SK-N-SH treated with all-trans-retinoic acid at 6 μM for 48 hours (cell line): ENCODE results near the gene ASB18.

Experiments
- CREB5 ChIP-seq: fragments of 250-450 bp; sonication (Bioruptor Pico); IDR thresholded peaks from 2 replicates; pipeline ENCODE4 v1.5.1; 2020; ENCODE audit warnings: low read depth, mild to moderate bottlenecking, moderate library complexity
- ESRRG ChIP-seq: fragments of 250-450 bp; sonication (Bioruptor Pico); IDR thresholded peaks from 2 replicates; pipeline ENCODE4 v1.6.1; 2021; ENCODE audit warnings: mild to moderate bottlenecking
- ISL1 ChIP-seq: fragments of 250-450 bp; sonication (Bioruptor Pico); IDR thresholded peaks from 2 replicates; pipeline ENCODE4 v2.1.2; 2022; ENCODE audit warnings: mild to moderate bottlenecking, moderate library complexity
- PATZ1 ChIP-seq: fragments of 250-450 bp; sonication (Bioruptor Pico); IDR thresholded peaks from 2 replicates; pipeline ENCODE4 v1.8.0; 2020; ENCODE audit warnings: mild to moderate bottlenecking, moderate library complexity, borderline replicate concordance
- PPARA ChIP-seq: fragments of 250-450 bp; sonication (Bioruptor Pico); IDR thresholded peaks from 2 replicates; pipeline ENCODE4 v1.5.0; 2020; ENCODE audit warnings: mild to moderate bottlenecking, borderline replicate concordance
- TOX ChIP-seq: fragments of 250-450 bp; sonication (Bioruptor Pico); IDR thresholded peaks from 2 replicates; pipeline ENCODE4 v1.8.0; 2021; ENCODE audit warnings: mild to moderate bottlenecking, moderate library complexity, borderline replicate concordance
- ZFP3 ChIP-seq: fragments of 250-450 bp; sonication (Bioruptor Pico); IDR thresholded peaks from 2 replicates; pipeline ENCODE4 v1.5.0; 2020; ENCODE audit warnings: mild to moderate bottlenecking, moderate library complexity
- ZNF565 ChIP-seq: fragments of 450-650 bp; formaldehyde crosslinking; conservative IDR thresholded peaks from 2 replicates; pipeline ENCODE4 v1.5.0; 2020; ENCODE audit warnings: low read depth, mild to moderate bottlenecking, moderate library complexity
- ZNF70 ChIP-seq: fragments of 450-650 bp; formaldehyde crosslinking; IDR thresholded peaks from 2 replicates; pipeline ENCODE4 v1.5.0; 2020; ENCODE audit warnings: mild to moderate bottlenecking, moderate library complexity

GRCh38 chr2:236210536-236210935, 53.7 kb downstream of the ASB18 start:
- TF ChIP-seq ZNF565 (CRISPR knock-in tag) (no peak), TOX (CRISPR knock-in tag) (no peak), PATZ1 (CRISPR knock-in tag) (no peak), PPARA (CRISPR knock-in tag) (no peak), ZFP3 (CRISPR knock-in tag) (no peak), ESRRG (CRISPR knock-in tag) (no peak), ZNF70 (CRISPR knock-in tag) (no peak), CREB5 (no peak), ISL1 (CRISPR knock-in tag) (no peak)
